ENCODE data around the gene LNPEP. TPM values are rescaled to one million over a fixed set of nuclear protein-coding genes. Genes with fewer than 3 reads are reported as not detected.

The LNPEP gene
- total and polyA plus RNA-seq, 2 of the 13 experiments (the other 11 are each of a cell fraction or from before 2014, with no cell fraction given): 8.0 to 16.9 TPM

GRCh38 chr5:96934708-96935558 is 947 bp upstream of the LNPEP start (continued):
- TF ChIP-seq, protein P1, sequence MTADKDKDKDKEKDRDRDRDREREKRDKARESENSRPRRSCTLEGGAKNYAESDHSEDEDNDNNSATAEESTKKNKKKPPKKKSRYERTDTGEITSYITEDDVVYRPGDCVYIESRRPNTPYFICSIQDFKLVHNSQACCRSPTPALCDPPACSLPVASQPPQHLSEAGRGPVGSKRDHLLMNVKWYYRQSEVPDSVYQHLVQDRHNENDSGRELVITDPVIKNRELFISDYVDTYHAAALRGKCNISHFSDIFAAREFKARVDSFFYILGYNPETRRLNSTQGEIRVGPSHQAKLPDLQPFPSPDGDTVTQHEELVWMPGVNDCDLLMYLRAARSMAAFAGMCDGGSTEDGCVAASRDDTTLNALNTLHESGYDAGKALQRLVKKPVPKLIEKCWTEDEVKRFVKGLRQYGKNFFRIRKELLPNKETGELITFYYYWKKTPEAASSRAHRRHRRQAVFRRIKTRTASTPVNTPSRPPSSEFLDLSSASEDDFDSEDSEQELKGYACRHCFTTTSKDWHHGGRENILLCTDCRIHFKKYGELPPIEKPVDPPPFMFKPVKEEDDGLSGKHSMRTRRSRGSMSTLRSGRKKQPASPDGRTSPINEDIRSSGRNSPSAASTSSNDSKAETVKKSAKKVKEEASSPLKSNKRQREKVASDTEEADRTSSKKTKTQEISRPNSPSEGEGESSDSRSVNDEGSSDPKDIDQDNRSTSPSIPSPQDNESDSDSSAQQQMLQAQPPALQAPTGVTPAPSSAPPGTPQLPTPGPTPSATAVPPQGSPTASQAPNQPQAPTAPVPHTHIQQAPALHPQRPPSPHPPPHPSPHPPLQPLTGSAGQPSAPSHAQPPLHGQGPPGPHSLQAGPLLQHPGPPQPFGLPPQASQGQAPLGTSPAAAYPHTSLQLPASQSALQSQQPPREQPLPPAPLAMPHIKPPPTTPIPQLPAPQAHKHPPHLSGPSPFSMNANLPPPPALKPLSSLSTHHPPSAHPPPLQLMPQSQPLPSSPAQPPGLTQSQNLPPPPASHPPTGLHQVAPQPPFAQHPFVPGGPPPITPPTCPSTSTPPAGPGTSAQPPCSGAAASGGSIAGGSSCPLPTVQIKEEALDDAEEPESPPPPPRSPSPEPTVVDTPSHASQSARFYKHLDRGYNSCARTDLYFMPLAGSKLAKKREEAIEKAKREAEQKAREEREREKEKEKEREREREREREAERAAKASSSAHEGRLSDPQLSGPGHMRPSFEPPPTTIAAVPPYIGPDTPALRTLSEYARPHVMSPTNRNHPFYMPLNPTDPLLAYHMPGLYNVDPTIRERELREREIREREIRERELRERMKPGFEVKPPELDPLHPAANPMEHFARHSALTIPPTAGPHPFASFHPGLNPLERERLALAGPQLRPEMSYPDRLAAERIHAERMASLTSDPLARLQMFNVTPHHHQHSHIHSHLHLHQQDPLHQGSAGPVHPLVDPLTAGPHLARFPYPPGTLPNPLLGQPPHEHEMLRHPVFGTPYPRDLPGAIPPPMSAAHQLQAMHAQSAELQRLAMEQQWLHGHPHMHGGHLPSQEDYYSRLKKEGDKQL (CRISPR knock-in tag; IDR thresholded peaks at IDR 0.05; ENCODE audit: low read depth): peak; percentile 55
- TF ChIP-seq ZNF547 (CRISPR knock-in tag; IDR thresholded peaks at IDR 0.05) (peak; percentile 84), HNRNPL (IDR thresholded peaks at IDR 0.05; ENCODE audit: low read depth, low read length) (peak; percentile 96), NR2F6 (IDR thresholded peaks at IDR 0.05) (peak; percentile 17; the same call in 1 of the 2 replicates), NR2F6 (CRISPR knock-in tag; IDR thresholded peaks at IDR 0.05) (no peak; the same call in 1 of the 2 replicates), LRRFIP1 (CRISPR knock-in tag; conservative IDR thresholded peaks at IDR 0.05) (no peak), HOXA5 (CRISPR knock-in tag; IDR thresholded peaks at IDR 0.05) (no peak; the same call in none of the 2 replicates), YEATS2 (CRISPR knock-in tag; IDR thresholded peaks at IDR 0.05; ENCODE audit: borderline replicate concordance) (peak; percentile 52; the same call in 1 of the 2 replicates), ZNF790 (CRISPR knock-in tag; IDR thresholded peaks at IDR 0.05; ENCODE audit: borderline replicate concordance) (no peak), ZNF639 (CRISPR knock-in tag; conservative IDR thresholded peaks at IDR 0.05) (peak; percentile 69; the same call in 1 of the 2 replicates), MAZ (IDR thresholded peaks at IDR 0.05; ENCODE audit: borderline replicate concordance, low read depth, low read length) (peak; percentile 76; the same call in 1 of the 2 replicates), MAZ (CRISPR knock-in tag; IDR thresholded peaks at IDR 0.05; ENCODE audit: low read depth) (peak; percentile 49), CBX5 (CRISPR knock-in tag; IDR thresholded peaks at IDR 0.05; ENCODE audit: borderline replicate concordance) (0 out of 2 replicates have a peak, but pooled peaks have one; percentile 56), GMEB2 (CRISPR knock-in tag; IDR thresholded peaks at IDR 0.05; ENCODE audit: low read depth) (no peak)
- TF ChIP-seq, protein P2, sequence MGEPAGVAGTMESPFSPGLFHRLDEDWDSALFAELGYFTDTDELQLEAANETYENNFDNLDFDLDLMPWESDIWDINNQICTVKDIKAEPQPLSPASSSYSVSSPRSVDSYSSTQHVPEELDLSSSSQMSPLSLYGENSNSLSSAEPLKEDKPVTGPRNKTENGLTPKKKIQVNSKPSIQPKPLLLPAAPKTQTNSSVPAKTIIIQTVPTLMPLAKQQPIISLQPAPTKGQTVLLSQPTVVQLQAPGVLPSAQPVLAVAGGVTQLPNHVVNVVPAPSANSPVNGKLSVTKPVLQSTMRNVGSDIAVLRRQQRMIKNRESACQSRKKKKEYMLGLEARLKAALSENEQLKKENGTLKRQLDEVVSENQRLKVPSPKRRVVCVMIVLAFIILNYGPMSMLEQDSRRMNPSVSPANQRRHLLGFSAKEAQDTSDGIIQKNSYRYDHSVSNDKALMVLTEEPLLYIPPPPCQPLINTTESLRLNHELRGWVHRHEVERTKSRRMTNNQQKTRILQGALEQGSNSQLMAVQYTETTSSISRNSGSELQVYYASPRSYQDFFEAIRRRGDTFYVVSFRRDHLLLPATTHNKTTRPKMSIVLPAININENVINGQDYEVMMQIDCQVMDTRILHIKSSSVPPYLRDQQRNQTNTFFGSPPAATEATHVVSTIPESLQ (CRISPR knock-in tag; conservative IDR thresholded peaks at IDR 0.05): no peak

Data from HepG2 (cell line).